Astrocyte (in vitro differentiated cells and primary cell): ENCODE measurements around the gene KLB.
A peak's percentile ranks its signal among the peaks of the same experiment; 100 is the strongest.

Experiments
- CTCF ChIP-seq: IDR thresholded peaks from 2 replicates; pipeline ENCODE4 v1.5.1; 2011; ENCODE audit warnings: low read depth, mild to moderate bottlenecking, inconsistent platforms, low read length, moderate library complexity; ENCODE audit not compliant: insufficient read depth
- EZH2 ChIP-seq: IDR thresholded peaks from 2 replicates; pipeline ENCODE4 v1.6.1; 2012; ENCODE audit warnings: mild to moderate bottlenecking, low read length, inconsistent platforms; ENCODE audit not compliant: insufficient read depth

GRCh38 chr4:39410415-39410814 lies 3.7 kb downstream of the KLB start:
- TF ChIP-seq CTCF: peak; percentile 7
- no peak for TF ChIP-seq EZH2
